Tibial nerve (tissue), 4 donors: ENCODE data around the gene ADAMTS2.

Experiments used
- EP300 ChIP-seq, 2 donors: sonication (generic); formaldehyde crosslinking; IDR thresholded peaks; one replicate each; pipeline ENCODE4 v1.6.1; 2017; ENCODE audit warnings: antibody characterized with exemption in 2 of 2, mild to moderate bottlenecking in 1 of 2
- POLR2A ChIP-seq, 2 donors: fragments of 450-650 bp; IDR thresholded peaks; one replicate each; pipeline ENCODE4 v1.6.1; 2017; ENCODE audit warnings: antibody characterized with exemption in 2 of 2, mild to moderate bottlenecking in 2 of 2, moderate library complexity in 2 of 2
- TF ChIP-seq, protein P1 (sequence below), 5 experiments: fragments of 200-600 bp in 3 of 5; fragments of 450-650 bp in 2 of 5; sonication (generic) in 3 of 5; IDR thresholded peaks; one replicate each; pipeline ENCODE4 v1.5.1; 2016 to 2019; ENCODE audit warnings: antibody characterized with exemption in 5 of 5, mild to moderate bottlenecking in 3 of 5, moderate library complexity in 2 of 5

DNA sequence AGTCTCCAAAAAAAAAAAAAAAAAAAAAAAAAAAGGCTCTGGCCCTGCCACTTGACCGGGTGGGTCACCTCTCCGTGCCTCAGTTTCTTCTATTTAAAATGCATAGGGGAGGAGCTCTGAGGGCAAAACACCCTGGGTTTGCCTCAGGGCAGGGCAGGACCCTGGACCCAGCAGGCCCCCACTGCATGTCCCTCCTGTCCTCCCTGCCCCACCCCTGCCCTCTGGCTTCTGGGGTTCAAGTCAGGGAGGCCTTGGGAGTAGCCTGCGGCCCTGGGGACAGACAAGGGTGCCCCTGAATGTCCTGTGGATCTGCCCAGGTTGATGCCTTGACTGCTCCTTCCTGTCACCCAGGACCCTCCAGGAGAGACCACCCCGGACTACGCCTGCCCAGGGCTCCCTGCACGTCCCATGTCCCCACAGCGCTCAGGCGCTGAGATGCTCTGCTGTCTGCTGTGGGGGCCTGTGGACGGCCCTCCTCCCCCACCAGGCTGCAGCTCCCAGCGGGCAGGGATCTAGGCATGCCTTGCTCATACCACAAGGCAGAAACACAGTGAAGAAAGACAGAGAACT is 35.4 kb downstream of the ADAMTS2 start:
- TF ChIP-seq POLR2A (IDR thresholded peaks at IDR 0.05), result no peak
- TF ChIP-seq EP300 (IDR thresholded peaks at IDR 0.05), result no peak
- TF ChIP-seq, protein P1, sequence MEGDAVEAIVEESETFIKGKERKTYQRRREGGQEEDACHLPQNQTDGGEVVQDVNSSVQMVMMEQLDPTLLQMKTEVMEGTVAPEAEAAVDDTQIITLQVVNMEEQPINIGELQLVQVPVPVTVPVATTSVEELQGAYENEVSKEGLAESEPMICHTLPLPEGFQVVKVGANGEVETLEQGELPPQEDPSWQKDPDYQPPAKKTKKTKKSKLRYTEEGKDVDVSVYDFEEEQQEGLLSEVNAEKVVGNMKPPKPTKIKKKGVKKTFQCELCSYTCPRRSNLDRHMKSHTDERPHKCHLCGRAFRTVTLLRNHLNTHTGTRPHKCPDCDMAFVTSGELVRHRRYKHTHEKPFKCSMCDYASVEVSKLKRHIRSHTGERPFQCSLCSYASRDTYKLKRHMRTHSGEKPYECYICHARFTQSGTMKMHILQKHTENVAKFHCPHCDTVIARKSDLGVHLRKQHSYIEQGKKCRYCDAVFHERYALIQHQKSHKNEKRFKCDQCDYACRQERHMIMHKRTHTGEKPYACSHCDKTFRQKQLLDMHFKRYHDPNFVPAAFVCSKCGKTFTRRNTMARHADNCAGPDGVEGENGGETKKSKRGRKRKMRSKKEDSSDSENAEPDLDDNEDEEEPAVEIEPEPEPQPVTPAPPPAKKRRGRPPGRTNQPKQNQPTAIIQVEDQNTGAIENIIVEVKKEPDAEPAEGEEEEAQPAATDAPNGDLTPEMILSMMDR (IDR thresholded peaks at IDR 0.05), result no peak
